ENCODE data around the gene PIAS1. TPM values are rescaled to one million over a fixed set of nuclear protein-coding genes. Genes with fewer than 3 reads are reported as not detected.

PIAS1 gene
- total and polyA plus RNA-seq, 9 of the 15 experiments (the other 6 are each of a cell fraction or from before 2014, with no cell fraction given): 18.0 to 59.1 (median 28.5) TPM

- TF ChIP-seq, protein P1, sequence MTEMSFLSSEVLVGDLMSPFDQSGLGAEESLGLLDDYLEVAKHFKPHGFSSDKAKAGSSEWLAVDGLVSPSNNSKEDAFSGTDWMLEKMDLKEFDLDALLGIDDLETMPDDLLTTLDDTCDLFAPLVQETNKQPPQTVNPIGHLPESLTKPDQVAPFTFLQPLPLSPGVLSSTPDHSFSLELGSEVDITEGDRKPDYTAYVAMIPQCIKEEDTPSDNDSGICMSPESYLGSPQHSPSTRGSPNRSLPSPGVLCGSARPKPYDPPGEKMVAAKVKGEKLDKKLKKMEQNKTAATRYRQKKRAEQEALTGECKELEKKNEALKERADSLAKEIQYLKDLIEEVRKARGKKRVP (CRISPR knock-in tag; IDR thresholded peaks at IDR 0.05): peak; percentile 77
- TF ChIP-seq, protein P2, sequence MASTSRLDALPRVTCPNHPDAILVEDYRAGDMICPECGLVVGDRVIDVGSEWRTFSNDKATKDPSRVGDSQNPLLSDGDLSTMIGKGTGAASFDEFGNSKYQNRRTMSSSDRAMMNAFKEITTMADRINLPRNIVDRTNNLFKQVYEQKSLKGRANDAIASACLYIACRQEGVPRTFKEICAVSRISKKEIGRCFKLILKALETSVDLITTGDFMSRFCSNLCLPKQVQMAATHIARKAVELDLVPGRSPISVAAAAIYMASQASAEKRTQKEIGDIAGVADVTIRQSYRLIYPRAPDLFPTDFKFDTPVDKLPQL (IDR thresholded peaks at IDR 0.05; ENCODE audit: extremely low read depth, insufficient read length): no peak
- TF ChIP-seq DMBX1 (CRISPR knock-in tag; IDR thresholded peaks at IDR 0.05; ENCODE audit: borderline replicate concordance): peak; percentile 58; the same call in 1 of the 2 replicates
- no peak for TF ChIP-seq ZNF184 (CRISPR knock-in tag; IDR thresholded peaks at IDR 0.05)
- peak; percentile 60; the same call in 1 of the 2 replicates for TF ChIP-seq ZSCAN32 (CRISPR knock-in tag; IDR thresholded peaks at IDR 0.05)
- 0 out of 2 replicates have a peak, but pooled peaks have one; percentile 19 for TF ChIP-seq CEBPB (tag; IDR thresholded peaks at IDR 0.05)
- TF ChIP-seq ZNF551 (CRISPR knock-in tag; IDR thresholded peaks at IDR 0.05): no peak
- peak; percentile 58 for TF ChIP-seq GABPA (tag; conservative IDR thresholded peaks at IDR 0.05; ENCODE audit: low read depth)
- TF ChIP-seq, protein P3, sequence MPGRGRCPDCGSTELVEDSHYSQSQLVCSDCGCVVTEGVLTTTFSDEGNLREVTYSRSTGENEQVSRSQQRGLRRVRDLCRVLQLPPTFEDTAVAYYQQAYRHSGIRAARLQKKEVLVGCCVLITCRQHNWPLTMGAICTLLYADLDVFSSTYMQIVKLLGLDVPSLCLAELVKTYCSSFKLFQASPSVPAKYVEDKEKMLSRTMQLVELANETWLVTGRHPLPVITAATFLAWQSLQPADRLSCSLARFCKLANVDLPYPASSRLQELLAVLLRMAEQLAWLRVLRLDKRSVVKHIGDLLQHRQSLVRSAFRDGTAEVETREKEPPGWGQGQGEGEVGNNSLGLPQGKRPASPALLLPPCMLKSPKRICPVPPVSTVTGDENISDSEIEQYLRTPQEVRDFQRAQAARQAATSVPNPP (IDR thresholded peaks at IDR 0.05; ENCODE audit: borderline replicate concordance, insufficient read depth, insufficient read length): no peak
Measured at GRCh38 chr15:68183616-68184315, 129.7 kb downstream of the PIAS1 start (continued).

Measured in K562 (cell line).